ENCODE data around the gene TAF6.

- no peak for TF ChIP-seq POLR2A (IDR thresholded peaks at IDR 0.05)
- TF ChIP-seq CTCF (IDR thresholded peaks at IDR 0.05): no peak
Observed at GRCh38 chr7:100152937-100153666, 33.9 kb upstream of the TAF6 start.

Data from breast epithelium (tissue), 3 donors.